Ascending aorta (tissue), 2 donors: ENCODE results near the gene SERPINB13. TPM values are rescaled to one million over a fixed set of nuclear protein-coding genes. Genes with fewer than 3 reads are reported as not detected.

Experiments
- DNase-seq, 2 donors: peaks; one replicate each; pipeline ENCODE4 v3.0.0-alpha.2; 2019; ENCODE audit warnings: low spot score in 2 of 2
- H3K27ac ChIP-seq, 2 donors: fragments of 200-600 bp; sonication (generic); one replicate each; pipeline ENCODE4 v1.5.1; 2016 to 2017; ENCODE audit warnings: mild to moderate bottlenecking in 1 of 2
- H3K27me3 ChIP-seq: fragments of 200-600 bp; sonication (generic); one replicate; pipeline ENCODE4 v1.5.1; 2017
- H3K36me3 ChIP-seq, 2 donors: fragments of 200-600 bp; sonication (generic); one replicate each; pipeline ENCODE4 v1.5.1; 2016
- H3K4me1 ChIP-seq, 2 donors: fragments of 200-600 bp; sonication (generic); one replicate each; pipeline ENCODE4 v1.5.1; 2016 to 2017; ENCODE audit warnings: mild to moderate bottlenecking in 1 of 2
- H3K4me3 ChIP-seq, 2 donors: fragments of 200-600 bp; sonication (generic); one replicate each; pipeline ENCODE4 v1.5.1; 2016 to 2017; ENCODE audit warnings: mild to moderate bottlenecking in 1 of 2
- H3K9me3 ChIP-seq, 2 donors: fragments of 200-600 bp; sonication (generic); one replicate each; pipeline ENCODE4 v1.5.1; 2016
- intact Hi-C: fragments of 100-400 bp; cut with DNase I; formaldehyde crosslinking; loops from one replicate; pipeline ENCODE4 v1.15.1; 2023
- total RNA-seq: library from RNA; depleted of rRNA; stranded (reverse); fragments of >200 nt; gene quantifications from one replicate; pipeline ENCODE4 v1.1.0, GENCODE V29; 2016
- TF ChIP-seq, protein P1 (sequence below), 3 experiments: fragments of 200-600 bp in 2 of 3; fragments of 450-650 bp in 1 of 3; sonication (generic) in 2 of 3; IDR thresholded peaks; one replicate each; pipeline ENCODE4 v1.5.1; 2016 to 2019; ENCODE audit warnings: antibody characterized with exemption in 3 of 3, mild to moderate bottlenecking in 1 of 3, moderate library complexity in 1 of 3

The SERPINB13 gene
- total RNA-seq, 1 donor from 2014 or later, result not detected

DNA sequence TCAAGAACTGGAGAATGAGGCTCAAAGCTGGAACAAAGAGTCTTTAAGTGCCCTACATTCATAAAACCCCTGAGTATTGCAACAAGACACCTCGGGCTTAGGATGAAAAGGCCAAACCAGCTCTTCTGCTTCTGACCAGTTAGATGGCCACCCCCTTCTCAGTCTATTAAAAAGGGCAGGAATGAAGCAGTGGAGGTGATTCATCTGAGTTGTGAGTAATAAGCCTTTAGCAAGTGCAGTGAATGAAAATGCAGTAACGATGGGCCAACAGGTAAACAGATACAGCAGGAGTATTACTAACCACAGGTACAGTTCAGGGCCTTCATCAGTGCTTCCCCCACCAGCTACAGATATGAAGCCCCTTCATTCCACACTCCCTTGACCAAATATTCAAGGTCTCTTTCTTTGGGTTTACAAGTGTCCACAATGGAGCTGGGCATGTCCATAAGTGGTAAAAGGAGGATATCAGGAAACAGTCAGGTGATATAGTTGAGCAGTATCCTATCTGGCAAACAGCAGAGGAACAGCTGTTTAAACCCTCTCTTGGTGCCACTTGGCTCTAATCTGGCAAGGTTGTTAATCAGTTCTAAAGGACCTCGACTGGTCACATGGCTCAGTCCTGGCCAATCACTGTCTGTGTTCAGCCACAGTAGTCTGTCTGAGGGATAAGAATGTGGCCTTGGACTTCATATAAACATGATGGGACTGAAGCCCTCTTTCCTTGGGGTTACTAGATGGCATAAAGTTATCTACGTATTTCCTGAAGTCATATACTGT is 17.8 kb downstream of the SERPINB13 start:
- intact Hi-C loops, result no loop called here
- H3K27ac ChIP-seq, result no peak overlapping the region

DNA sequence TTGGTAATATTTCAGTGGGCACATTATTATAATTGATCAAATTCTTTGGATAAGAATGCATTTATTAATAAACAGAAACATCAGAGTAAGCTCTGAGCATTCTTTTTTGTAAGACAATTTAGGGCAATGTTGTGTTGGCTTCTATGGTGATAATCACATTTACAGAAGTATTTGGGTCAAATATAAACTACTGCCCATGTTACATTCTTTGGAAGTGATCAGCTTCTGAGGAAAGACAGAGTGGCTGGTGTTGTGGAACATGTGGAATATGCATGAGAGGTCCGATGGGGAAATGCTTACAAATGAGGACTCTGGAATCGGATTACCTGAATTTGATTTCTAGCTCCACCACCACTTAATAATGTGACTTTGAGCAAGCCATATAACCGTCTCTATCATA is 19.4 kb downstream of the SERPINB13 start:
- intact Hi-C loops, result no loop called here
- DNase-seq, result no peak
- TF ChIP-seq, protein P1, sequence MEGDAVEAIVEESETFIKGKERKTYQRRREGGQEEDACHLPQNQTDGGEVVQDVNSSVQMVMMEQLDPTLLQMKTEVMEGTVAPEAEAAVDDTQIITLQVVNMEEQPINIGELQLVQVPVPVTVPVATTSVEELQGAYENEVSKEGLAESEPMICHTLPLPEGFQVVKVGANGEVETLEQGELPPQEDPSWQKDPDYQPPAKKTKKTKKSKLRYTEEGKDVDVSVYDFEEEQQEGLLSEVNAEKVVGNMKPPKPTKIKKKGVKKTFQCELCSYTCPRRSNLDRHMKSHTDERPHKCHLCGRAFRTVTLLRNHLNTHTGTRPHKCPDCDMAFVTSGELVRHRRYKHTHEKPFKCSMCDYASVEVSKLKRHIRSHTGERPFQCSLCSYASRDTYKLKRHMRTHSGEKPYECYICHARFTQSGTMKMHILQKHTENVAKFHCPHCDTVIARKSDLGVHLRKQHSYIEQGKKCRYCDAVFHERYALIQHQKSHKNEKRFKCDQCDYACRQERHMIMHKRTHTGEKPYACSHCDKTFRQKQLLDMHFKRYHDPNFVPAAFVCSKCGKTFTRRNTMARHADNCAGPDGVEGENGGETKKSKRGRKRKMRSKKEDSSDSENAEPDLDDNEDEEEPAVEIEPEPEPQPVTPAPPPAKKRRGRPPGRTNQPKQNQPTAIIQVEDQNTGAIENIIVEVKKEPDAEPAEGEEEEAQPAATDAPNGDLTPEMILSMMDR (IDR thresholded peaks at IDR 0.05), result no peak
- H3K27me3 ChIP-seq, result no peaks in the 10 kb centered on the region
- H3K27ac ChIP-seq, result no peak overlapping the region
- H3K36me3 ChIP-seq, result no peaks in the 10 kb centered on the region
- H3K4me1 ChIP-seq, result no peaks in the 10 kb centered on the region
- no peak overlapping the region for H3K4me3 ChIP-seq
- no peaks in the 10 kb centered on the region for H3K9me3 ChIP-seq

More for the DNA sequence above, 17.8 kb downstream of the SERPINB13 start:
- TF ChIP-seq, protein P1 (IDR thresholded peaks at IDR 0.05), result no peak
- DNase-seq, result no peak
- no peak overlapping the region for H3K4me3 ChIP-seq
- no peaks in the 10 kb centered on the region for H3K27me3 ChIP-seq
- H3K4me1 ChIP-seq, result no peaks in the 10 kb centered on the region
- H3K36me3 ChIP-seq, result no peaks in the 10 kb centered on the region
- H3K9me3 ChIP-seq, result no peaks in the 10 kb centered on the region

DNA sequence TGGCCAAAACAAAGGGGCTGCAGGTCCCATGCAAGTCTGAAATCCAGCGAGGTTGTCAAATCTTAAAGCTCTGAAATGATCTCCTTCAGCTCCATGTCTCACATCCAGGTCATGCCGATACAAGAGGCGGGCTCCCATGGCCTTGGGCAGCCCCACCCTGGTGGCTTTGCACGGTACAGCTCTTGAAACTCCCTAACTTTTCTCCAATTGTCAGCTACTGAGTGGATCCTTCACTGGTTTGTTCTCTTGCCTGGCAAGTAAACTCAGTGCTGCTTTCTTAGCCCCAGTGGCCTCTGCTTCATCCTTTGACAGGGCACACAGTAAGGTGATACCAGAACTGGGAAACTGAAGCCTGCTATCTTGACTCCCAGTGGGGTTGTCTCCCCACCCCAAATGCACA is 26.3 kb downstream of the SERPINB13 start:
- TF ChIP-seq, protein P1 (IDR thresholded peaks at IDR 0.05), result no peak
- no peaks in the 10 kb centered on the region for H3K9me3 ChIP-seq
- no peak overlapping the region for H3K27ac ChIP-seq
- H3K4me1 ChIP-seq, result no peaks in the 10 kb centered on the region
- no peak for DNase-seq
- no peaks in the 10 kb centered on the region for H3K27me3 ChIP-seq
- intact Hi-C loops, result no loop called here
- no peaks in the 10 kb centered on the region for H3K36me3 ChIP-seq
- H3K4me3 ChIP-seq, result no peak overlapping the region

DNA sequence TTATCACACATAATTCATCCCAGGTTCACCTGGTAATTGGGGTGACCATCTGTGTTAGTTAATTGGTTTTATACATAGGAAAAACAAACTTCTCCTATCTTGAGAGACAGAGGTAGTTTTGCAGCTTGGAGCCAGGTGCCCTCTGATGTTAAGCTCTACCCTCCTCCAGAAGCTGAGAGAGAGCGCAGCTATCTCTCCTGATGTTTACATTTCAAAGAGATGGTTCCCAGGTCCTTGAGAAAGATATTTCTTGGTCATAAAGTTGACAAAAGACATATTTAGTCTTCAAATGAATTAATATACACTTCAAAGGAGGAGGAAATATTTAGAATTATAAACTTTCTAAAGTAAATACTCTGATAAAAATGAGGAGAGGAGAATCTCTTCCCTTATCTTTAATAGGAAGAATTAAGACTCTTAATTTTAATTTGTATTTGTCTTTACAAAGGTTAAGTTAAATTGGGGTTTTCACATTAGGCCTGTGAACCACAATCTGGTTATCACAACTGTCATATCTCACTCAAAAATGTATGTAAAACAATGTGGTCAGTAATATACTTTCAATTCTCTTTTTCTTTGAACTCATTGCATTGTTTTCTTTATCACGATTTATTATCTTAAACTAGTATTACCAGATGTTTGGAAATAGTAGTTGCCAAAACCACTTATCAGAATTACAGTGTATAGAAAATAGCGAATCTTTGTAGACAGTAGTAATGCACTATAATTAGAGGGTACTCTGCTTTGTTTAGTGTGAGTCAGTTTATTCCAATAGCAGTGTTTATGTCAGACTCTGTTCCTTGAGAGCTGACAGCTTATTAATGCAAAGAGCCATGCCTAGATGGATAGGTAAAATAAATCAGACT is 30.1 kb downstream of the SERPINB13 start:
- no peak for DNase-seq
- Histone ChIP-seq H3K9me3 (peaks cover 0 to 5% of the 10 kb centered on the region in 2 donors), H3K36me3 (no peaks in the 10 kb centered on the region), H3K4me3 (no peak overlapping the region), H3K4me1 (no peaks in the 10 kb centered on the region), H3K27me3 (no peaks in the 10 kb centered on the region), H3K27ac (no peak overlapping the region)
- TF ChIP-seq, protein P1 (IDR thresholded peaks at IDR 0.05), result no peak
- intact Hi-C loops, result no loop called here

DNA sequence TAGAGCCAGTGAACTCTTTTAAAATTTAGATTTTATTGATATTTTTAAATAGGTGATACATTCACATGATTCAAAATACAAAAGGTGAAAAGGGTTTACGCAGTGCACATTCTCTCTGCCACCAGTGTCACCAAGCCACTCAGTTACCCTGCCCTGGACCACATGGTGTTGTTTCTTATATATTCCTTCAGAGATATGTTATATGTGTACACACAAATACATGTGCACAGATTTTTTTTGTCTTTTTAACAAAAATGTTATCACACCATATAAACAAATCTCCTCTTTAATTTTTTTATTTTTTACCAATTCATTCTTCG is 30.7 kb downstream of the SERPINB13 start:
- DNase-seq, result no peak
- Histone ChIP-seq H3K36me3 (no peaks in the 10 kb centered on the region), H3K27me3 (no peaks in the 10 kb centered on the region), H3K4me3 (no peak overlapping the region), H3K4me1 (no peaks in the 10 kb centered on the region), H3K9me3 (peaks cover 0 to 5% of the 10 kb centered on the region in 2 donors), H3K27ac (no peak overlapping the region)
- TF ChIP-seq, protein P1 (IDR thresholded peaks at IDR 0.05), result no peak
- intact Hi-C loops, result no loop called here
